ENCODE results near the gene GLTPD2. TPM values are rescaled to one million over a fixed set of nuclear protein-coding genes. Genes with fewer than 3 reads are reported as not detected.

Gene GLTPD2
- total RNA-seq, 1 experiment from 2014 or later, result 0.71 TPM

GRCh38 chr17:4741544-4741943, 47.2 kb upstream of the GLTPD2 start:
- no peak for DNase-seq
- TF ChIP-seq CTCF (IDR thresholded peaks at IDR 0.05; ENCODE audit: unreplicated experiment), result no peak
- no peak overlapping the region for H3K4me3 Mint-ChIP-seq (ENCODE audit: low read depth, unreplicated experiment)
- BruUV-seq (replicated peaks), result no TSS peak
- intact Hi-C loops (cut with micrococcal nuclease; ENCODE audit: unreplicated experiment), result no loop called here
- H3K9me3 Mint-ChIP-seq (ENCODE audit: low read depth, unreplicated experiment), result no peaks in the 10 kb centered on the region
- no peak overlapping the region for H3K27ac Mint-ChIP-seq (ENCODE audit: unreplicated experiment)
- no peaks in the 10 kb centered on the region for H3K27me3 Mint-ChIP-seq (ENCODE audit: unreplicated experiment)
- H3K36me3 Mint-ChIP-seq (ENCODE audit: insufficient read depth, unreplicated experiment), result peaks cover 32% of the 10 kb centered on the region
- H3K4me1 Mint-ChIP-seq (ENCODE audit: low read depth, unreplicated experiment), result peaks cover under 1% of the 10 kb centered on the region
- CTCF ChIA-PET, result no interaction called here

DNA sequence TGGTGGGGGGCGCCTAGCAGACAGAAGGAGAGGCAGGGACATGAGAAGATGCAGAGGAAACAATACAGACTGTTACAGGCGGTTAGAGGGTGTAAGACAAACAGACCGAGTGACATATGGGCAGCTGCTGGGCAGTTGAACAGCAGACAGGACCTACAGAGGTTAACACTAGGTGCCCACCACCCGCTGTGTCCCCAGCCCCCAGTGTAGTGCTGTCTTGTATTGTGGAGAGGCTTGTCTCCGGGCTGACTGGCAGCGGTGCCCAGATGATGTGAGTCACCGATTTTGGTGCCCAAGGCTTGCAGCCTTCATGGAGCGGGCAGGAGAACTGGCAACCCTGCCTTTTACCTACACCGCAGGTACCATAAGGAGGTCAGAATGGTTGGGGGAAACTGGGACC, 46.6 kb upstream of the GLTPD2 start:
- intact Hi-C loops (cut with micrococcal nuclease; ENCODE audit: unreplicated experiment), result no loop called here
- DNase-seq, result no peak
- peaks cover 32% of the 10 kb centered on the region for H3K36me3 Mint-ChIP-seq (ENCODE audit: insufficient read depth, unreplicated experiment)
- no peaks in the 10 kb centered on the region for H3K27me3 Mint-ChIP-seq (ENCODE audit: unreplicated experiment)
- CTCF ChIA-PET, result no interaction called here
- no TSS peak for BruUV-seq (replicated peaks)
- no peaks in the 10 kb centered on the region for H3K4me1 Mint-ChIP-seq (ENCODE audit: low read depth, unreplicated experiment)
- no peak overlapping the region for H3K27ac Mint-ChIP-seq (ENCODE audit: unreplicated experiment)
- no peak overlapping the region for H3K4me3 Mint-ChIP-seq (ENCODE audit: low read depth, unreplicated experiment)
- no peaks in the 10 kb centered on the region for H3K9me3 Mint-ChIP-seq (ENCODE audit: low read depth, unreplicated experiment)
- no peak for TF ChIP-seq CTCF (IDR thresholded peaks at IDR 0.05; ENCODE audit: unreplicated experiment)

DNA sequence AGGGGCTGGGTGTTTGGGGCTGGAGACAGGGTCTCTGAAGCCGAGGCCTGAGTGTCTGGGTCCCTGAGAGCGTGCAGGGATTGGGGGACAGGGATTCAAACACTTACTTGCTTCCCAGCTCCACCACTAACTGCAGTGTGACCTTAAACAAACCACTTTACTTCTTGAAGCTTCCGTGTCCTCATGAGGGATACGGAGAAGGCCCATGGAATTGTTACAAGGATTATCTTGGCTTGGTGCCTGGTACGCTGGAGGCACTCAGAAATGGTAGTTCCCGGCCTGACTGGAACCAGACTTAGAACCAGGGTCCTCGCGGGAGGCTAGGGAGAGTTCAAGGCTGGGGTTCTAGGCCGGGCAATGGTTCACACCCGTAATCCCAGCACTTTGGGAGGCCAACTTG, 46.1 kb upstream of the GLTPD2 start:
- H3K27me3 Mint-ChIP-seq (ENCODE audit: unreplicated experiment), result no peaks in the 10 kb centered on the region
- peaks cover 32% of the 10 kb centered on the region for H3K36me3 Mint-ChIP-seq (ENCODE audit: insufficient read depth, unreplicated experiment)
- CTCF ChIA-PET, result no interaction called here

DNA sequence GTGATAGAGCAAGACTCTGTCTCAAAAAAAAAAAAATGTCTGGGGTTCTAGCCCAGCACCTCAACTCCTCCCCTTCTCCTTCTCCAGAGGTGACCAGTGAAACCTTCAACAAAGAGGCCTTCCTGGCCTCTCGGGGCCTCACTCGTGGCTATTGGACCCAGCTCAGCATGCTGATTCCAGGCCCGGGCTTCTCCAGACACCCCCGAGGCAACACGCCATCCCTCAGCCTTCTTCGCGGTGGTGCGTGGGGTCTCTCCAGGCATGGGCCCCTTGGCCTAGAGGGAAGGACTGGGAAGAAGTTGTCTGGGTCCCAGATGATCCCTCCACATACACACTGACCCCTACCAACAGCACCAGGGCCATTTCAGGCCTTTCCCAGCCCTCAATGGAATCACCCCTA, 45.5 kb upstream of the GLTPD2 start:
- peaks cover 28% of the 10 kb centered on the region for H3K36me3 Mint-ChIP-seq (ENCODE audit: insufficient read depth, unreplicated experiment)
- no TSS peak for BruUV-seq (replicated peaks)
- intact Hi-C loops (cut with micrococcal nuclease; ENCODE audit: unreplicated experiment), result no loop called here
- no peaks in the 10 kb centered on the region for H3K4me1 Mint-ChIP-seq (ENCODE audit: low read depth, unreplicated experiment)
- no peaks in the 10 kb centered on the region for H3K9me3 Mint-ChIP-seq (ENCODE audit: low read depth, unreplicated experiment)
- DNase-seq, result no peak
- TF ChIP-seq CTCF (IDR thresholded peaks at IDR 0.05; ENCODE audit: unreplicated experiment), result no peak
- H3K27ac Mint-ChIP-seq (ENCODE audit: unreplicated experiment), result no peak overlapping the region
- no peak overlapping the region for H3K4me3 Mint-ChIP-seq (ENCODE audit: low read depth, unreplicated experiment)
- H3K27me3 Mint-ChIP-seq (ENCODE audit: unreplicated experiment), result peaks cover 5% of the 10 kb centered on the region
- CTCF ChIA-PET, result no interaction called here

More for the DNA sequence above, 46.1 kb upstream of the GLTPD2 start:
- TF ChIP-seq CTCF (IDR thresholded peaks at IDR 0.05; ENCODE audit: unreplicated experiment), result no peak
- BruUV-seq (replicated peaks), result no TSS peak
- Mint-ChIP-seq H3K27ac (ENCODE audit: unreplicated experiment) (no peak overlapping the region), H3K9me3 (ENCODE audit: low read depth, unreplicated experiment) (no peaks in the 10 kb centered on the region), H3K4me3 (ENCODE audit: low read depth, unreplicated experiment) (no peak overlapping the region), H3K4me1 (ENCODE audit: low read depth, unreplicated experiment) (no peaks in the 10 kb centered on the region)
- intact Hi-C loops (cut with micrococcal nuclease; ENCODE audit: unreplicated experiment), result no loop called here
- DNase-seq, result no peak

All from Calu3 (cell line).